ENCODE data around the gene SH3GL1. TPM values are rescaled to one million over a fixed set of nuclear protein-coding genes. Genes with fewer than 3 reads are reported as not detected.

SH3GL1 gene
- total and polyA plus RNA-seq, 10 of the 15 experiments (the other 5 are each of a cell fraction or from before 2014, with no cell fraction given) = 0.93 to 47.4 (median 28.4) TPM

GRCh38 chr19:4372165-4373012 is 28.0 kb downstream of the SH3GL1 start:
- no peak overlapping the region for H3K27ac ChIP-seq (ENCODE audit: control insufficient read depth, insufficient read depth)
- no peak for ATAC-seq
- SMC1A ChIA-PET (ENCODE audit: uncharacterized antibody, unreplicated experiment) = no interaction called here
- BruUV-seq (replicated peaks) = no TSS peak
- H3K9me3 ChIP-seq (replicated peaks; ENCODE audit: control insufficient read depth, insufficient read depth, low read length) = no peaks in the 10 kb centered on the region
- peaks cover 95% of the 10 kb centered on the region for H3K79me2 ChIP-seq (ENCODE audit: control insufficient read depth, insufficient read depth, low read length)
- intact Hi-C loops (cut with micrococcal nuclease; ENCODE audit: unreplicated experiment) = no loop called here
- DNase-seq (ENCODE audit: low read depth, low spot score) = no peak
- H2AFZ ChIP-seq (ENCODE audit: control insufficient read depth, low read depth, low read length) = no peak overlapping the region
- H3K4me1 ChIP-seq (ENCODE audit: control insufficient read depth, insufficient read depth, low read length) = peaks cover 86% of the 10 kb centered on the region
- no peak overlapping the region for H3K4me3 ChIP-seq
- H3K27me3 ChIP-seq (replicated peaks in 1 of 2; ENCODE audit: control insufficient read depth in 2 of 2, insufficient read depth in 2 of 2, low read length in 1 of 2) = no peaks in the 10 kb centered on the region
- RAD21 ChIA-PET (ENCODE audit: unreplicated experiment) = no interaction called here
- no peak for FAIRE-seq
- in situ Hi-C loops (cut with MboI) = no loop called here
- CTCF ChIA-PET = no interaction called here
- 93% methylated on average over 22 of the region's 22 CpGs for WGBS (ENCODE audit: insufficient coverage, insufficient replicate concordance, low lambda C conversion rate, missing lambda C conversion rate)
- H4K20me1 ChIP-seq (ENCODE audit: control insufficient read depth, insufficient read depth) = no peaks in the 10 kb centered on the region
- POLR2A ChIA-PET = no interaction called here
- H3K36me3 ChIP-seq (ENCODE audit: control insufficient read depth in 2 of 2, insufficient read depth in 2 of 2, low read length in 1 of 2) = peaks cover 10 to 19% of the 10 kb centered on the region in 2 experiments; a peak in 3 of 4 replicates
- no peak overlapping the region for H3K9ac ChIP-seq (ENCODE audit: control insufficient read depth, insufficient read depth, low read length)
- H3K4me2 ChIP-seq (ENCODE audit: control insufficient read depth, insufficient read depth) = no peak overlapping the region; the same call in 1 of the 2 replicates
- TF ChIP-seq KDM1A (IDR thresholded peaks at IDR 0.05; ENCODE audit: borderline replicate concordance) = no peak
- no peak for TF ChIP-seq BCLAF1 (IDR thresholded peaks at IDR 0.05)
- no peak for TF ChIP-seq MLLT1 (IDR thresholded peaks at IDR 0.05)
- no peak for TF ChIP-seq EZH2 (IDR thresholded peaks at IDR 0.05; ENCODE audit: borderline replicate concordance, control insufficient read depth, low read depth, low read length)
- TF ChIP-seq ATF7 (IDR thresholded peaks at IDR 0.05; ENCODE audit: low read depth) = no peak
- no peak for TF ChIP-seq SMAD5 (IDR thresholded peaks at IDR 0.05; ENCODE audit: low read depth)
- TF ChIP-seq REST (IDR thresholded peaks at IDR 0.05; ENCODE audit: low read depth, low read length) = no peak
- no peak for TF ChIP-seq HDGF (IDR thresholded peaks at IDR 0.05)
- TF ChIP-seq IRF4 (IDR thresholded peaks at IDR 0.05; ENCODE audit: low read depth, low read length) = no peak
- TF ChIP-seq CREB1 (IDR thresholded peaks at IDR 0.05; ENCODE audit: low read depth) = no peak
- no peak for TF ChIP-seq NBN (IDR thresholded peaks at IDR 0.05)
- no peak for TF ChIP-seq POLR2A (IDR thresholded peaks at IDR 0.05; ENCODE audit: low read depth, low read length)
- TF ChIP-seq CBX5 (IDR thresholded peaks at IDR 0.05; ENCODE audit: low read depth) = no peak
- TF ChIP-seq SRF (IDR thresholded peaks at IDR 0.05; ENCODE audit: low read depth in 2 of 2, low read length in 2 of 2) = no peak
- no peak for TF ChIP-seq SIN3A (IDR thresholded peaks at IDR 0.05; ENCODE audit: low read depth, low read length)
- TF ChIP-seq KAT2A (conservative IDR thresholded peaks at IDR 0.05; ENCODE audit: control insufficient read depth, low read depth, low read length) = no peak
